NCI-H146 (cell line): ENCODE measurements around the gene PSMB10.

ENCODE experiments used
- DNase-seq: peaks from one replicate; lab custom pipeline; 2025; lab: John Stamatoyannopoulos, UW

The PSMB10 gene

DNA sequence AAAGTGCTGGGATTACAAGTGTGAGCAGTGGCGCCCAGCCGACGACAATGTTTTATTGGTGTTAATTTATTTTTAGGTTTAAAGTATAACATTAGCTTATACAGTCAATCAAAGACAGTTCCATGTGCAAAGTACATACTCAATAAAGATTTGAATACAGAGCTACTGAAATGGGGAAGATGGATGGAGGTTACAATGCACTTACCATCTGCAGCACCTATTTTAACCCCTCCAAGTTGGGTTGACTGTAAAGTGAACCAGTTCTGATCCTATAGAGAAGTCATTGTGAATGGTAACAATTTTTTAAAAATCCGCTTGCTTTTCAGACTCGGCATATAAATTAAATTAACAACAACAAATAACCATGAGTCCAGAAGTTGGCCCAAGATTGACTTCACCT lies 44.3 kb downstream of the PSMB10 start:
- DNase-seq: no peak

DNA sequence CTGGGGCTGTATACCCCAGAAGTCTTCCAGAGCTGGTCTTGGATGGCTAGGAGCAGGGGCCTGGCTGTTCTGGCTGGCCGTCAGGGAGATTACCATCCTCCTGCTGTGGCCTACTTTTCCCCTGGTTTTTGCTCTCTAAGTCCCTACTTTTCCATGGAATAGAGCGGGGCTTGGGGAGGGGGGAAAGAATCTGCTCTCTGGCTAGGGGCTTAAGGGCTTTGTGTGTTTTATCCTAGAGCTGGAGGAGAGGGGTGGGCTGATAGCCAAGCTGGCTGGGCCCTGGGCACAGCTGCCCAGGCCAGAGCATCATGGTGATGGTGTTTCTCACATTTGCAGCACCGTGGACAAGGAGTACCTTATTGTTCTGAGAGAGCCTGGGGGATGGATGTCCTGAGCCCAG lies 48.3 kb downstream of the PSMB10 start:
- no peak for DNase-seq

DNA sequence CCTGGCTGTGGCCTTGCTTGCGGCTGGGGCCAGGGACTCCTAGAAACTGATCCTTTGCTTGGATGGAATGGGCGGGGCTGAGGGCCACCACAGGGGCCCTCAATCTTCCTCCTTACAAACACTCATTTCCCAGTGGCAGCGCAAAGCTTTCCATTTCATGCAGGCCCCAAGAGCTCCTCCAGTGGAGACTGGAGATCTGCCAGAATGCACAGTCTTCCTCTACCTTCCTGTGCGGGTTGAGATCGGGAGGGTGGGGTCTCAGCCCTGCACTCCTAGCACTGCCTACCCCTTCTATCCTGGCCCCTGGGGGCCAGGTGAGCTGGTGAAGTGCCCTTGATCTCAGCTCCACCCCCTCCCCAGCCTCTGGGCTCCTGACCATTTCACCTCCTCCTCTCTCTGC lies 50.3 kb downstream of the PSMB10 start:
- DNase-seq: no peak

DNA sequence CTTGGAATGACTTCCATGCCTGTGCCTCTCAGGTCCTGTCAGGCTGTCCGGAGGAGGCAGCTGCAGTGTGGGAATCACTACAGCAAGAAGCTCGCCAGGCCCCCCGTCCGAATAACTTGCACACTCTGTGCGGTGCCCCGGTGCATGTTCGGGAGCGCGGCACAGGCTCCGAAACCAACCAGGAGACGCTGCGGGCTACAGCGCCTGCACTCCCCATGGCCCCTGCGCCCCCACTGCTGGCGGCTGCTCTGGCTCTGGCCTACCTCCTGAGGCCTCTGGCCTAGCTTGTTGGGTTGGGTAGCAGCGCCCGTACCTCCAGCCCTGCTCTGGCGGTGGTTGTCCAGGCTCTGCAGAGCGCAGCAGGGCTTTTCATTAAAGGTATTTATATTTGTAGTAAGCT lies 50.7 kb downstream of the PSMB10 start:
- no peak for DNase-seq

DNA sequence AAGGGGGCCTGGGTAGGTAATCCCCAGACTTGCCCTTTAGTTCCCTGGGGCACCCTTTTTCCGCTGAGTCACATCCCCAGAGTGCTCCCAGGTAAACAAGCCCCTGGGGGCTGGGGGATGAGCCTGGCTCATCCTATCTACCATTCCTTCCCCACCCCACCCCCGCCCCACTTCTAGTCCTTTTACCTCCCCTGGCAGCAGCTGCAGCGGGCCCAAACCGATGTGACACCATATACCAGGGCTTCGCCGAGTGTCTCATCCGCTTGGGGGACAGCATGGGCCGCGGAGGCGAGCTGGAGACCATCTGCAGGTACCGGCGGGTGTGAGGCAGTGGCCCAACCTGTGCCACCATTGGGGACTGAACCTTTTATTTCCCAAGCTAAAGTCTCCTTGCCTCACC lies 51.1 kb downstream of the PSMB10 start:
- DNase-seq: no peak

DNA sequence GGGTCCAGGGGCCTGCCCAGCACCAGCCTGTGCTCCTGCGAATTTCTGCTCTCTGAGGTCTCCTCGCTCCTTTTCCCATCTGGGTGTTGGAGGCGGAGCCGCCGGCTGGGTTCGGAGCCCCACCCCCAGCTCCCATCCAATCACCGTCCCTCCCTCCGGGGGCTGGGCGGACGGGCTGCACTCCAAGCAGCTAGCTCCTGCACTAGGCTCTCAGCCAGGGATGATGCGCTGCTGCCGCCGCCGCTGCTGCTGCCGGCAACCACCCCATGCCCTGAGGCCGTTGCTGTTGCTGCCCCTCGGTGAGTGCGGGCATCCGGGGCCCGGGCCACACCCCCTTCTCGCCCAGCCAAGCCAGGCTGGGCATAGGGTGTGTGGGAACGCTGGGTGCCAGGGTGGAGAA lies 52.0 kb downstream of the PSMB10 start, which contains the start of gene NRN1L:
Gene NRN1L, plus strand, starts transcription at position 202 of the 400 bp plus-strand sequence. Its CDS starts 19 bp downstream, at position 221.
- DNase-seq: no peak
